ENCODE results near the gene PSMD12. TPM values are rescaled to one million over a fixed set of nuclear protein-coding genes. Genes with fewer than 3 reads are reported as not detected.

Gene PSMD12
- total RNA-seq, 2 experiments from 2014 or later = 15.0 to 62.8 TPM

GRCh38 chr17:67403483-67403882 lies 37.1 kb upstream of the PSMD12 start:
- H3K4me2 ChIP-seq (ENCODE audit: low read length) = peak overlapping the region; percentile 60
- POLR2A ChIA-PET = no interaction called here
- H3K9me3 ChIP-seq (ENCODE audit: low read length) = no peaks in the 10 kb centered on the region
- no peak overlapping the region for H3K27ac ChIP-seq (ENCODE audit: low read depth, low read length, poor library complexity, severe bottlenecking)
- no peaks in the 10 kb centered on the region for H4K20me1 ChIP-seq (ENCODE audit: insufficient read depth, low read length)
- H3K79me2 ChIP-seq (ENCODE audit: insufficient read depth, low read depth, low read length) = no peaks in the 10 kb centered on the region
- BruUV-seq (replicated peaks) = no TSS peak
- no peak for DNase-seq (ENCODE audit: low spot score)
- intact Hi-C loops (cut with micrococcal nuclease; ENCODE audit: unreplicated experiment) = no loop called here
- peaks cover 36% of the 10 kb centered on the region for H3K4me1 ChIP-seq (ENCODE audit: insufficient read depth, low read length, poor library complexity, severe bottlenecking)
- peak overlapping the region; percentile 1; the same call in 1 of the 2 replicates for H2AFZ ChIP-seq (ENCODE audit: low read length)
- no peaks in the 10 kb centered on the region for H3K36me3 ChIP-seq (ENCODE audit: insufficient read depth, low read length)
- TF ChIP-seq CTCF (conservative IDR thresholded peaks at IDR 0.05; ENCODE audit: low read length) = no peak
- TF ChIP-seq EZH2phosphoT487 (IDR thresholded peaks at IDR 0.05; ENCODE audit: borderline replicate concordance, low read depth, low read length) = no peak
- no peaks in the 10 kb centered on the region for H3K9me2 ChIP-seq (ENCODE audit: insufficient read depth, low read length)
- no peak overlapping the region for H3K4me3 ChIP-seq (ENCODE audit: low read depth, low read length, poor library complexity, severe bottlenecking)
- CTCF ChIA-PET (ENCODE audit: unreplicated experiment) = no interaction called here

- TF ChIP-seq CTCF (conservative IDR thresholded peaks at IDR 0.05; ENCODE audit: low read length) (no peak), EZH2phosphoT487 (IDR thresholded peaks at IDR 0.05; ENCODE audit: borderline replicate concordance, low read depth, low read length) (no peak)
- no peak for DNase-seq (ENCODE audit: low spot score)
- peaks cover 36% of the 10 kb centered on the region for H3K4me1 ChIP-seq (ENCODE audit: insufficient read depth, low read length, poor library complexity, severe bottlenecking)
- intact Hi-C loops (cut with micrococcal nuclease; ENCODE audit: unreplicated experiment) = no loop called here
- no peaks in the 10 kb centered on the region for H3K9me3 ChIP-seq (ENCODE audit: low read length)
- ChIA-PET CTCF (ENCODE audit: unreplicated experiment) (no interaction called here), POLR2A (no interaction called here)
- no peaks in the 10 kb centered on the region for H3K79me2 ChIP-seq (ENCODE audit: insufficient read depth, low read depth, low read length)
- peak overlapping the region; percentile 63; the same call in 1 of the 2 replicates for H2AFZ ChIP-seq (ENCODE audit: low read length)
- H3K9me2 ChIP-seq (ENCODE audit: insufficient read depth, low read length) = no peaks in the 10 kb centered on the region
- no peaks in the 10 kb centered on the region for H4K20me1 ChIP-seq (ENCODE audit: insufficient read depth, low read length)
- no peak overlapping the region for H3K4me3 ChIP-seq (ENCODE audit: low read depth, low read length, poor library complexity, severe bottlenecking)
- no peak overlapping the region for H3K27ac ChIP-seq (ENCODE audit: low read depth, low read length, poor library complexity, severe bottlenecking)
- peak overlapping the region; percentile 60 for H3K4me2 ChIP-seq (ENCODE audit: low read length)
- no peaks in the 10 kb centered on the region for H3K36me3 ChIP-seq (ENCODE audit: insufficient read depth, low read length)
- BruUV-seq (replicated peaks) = no TSS peak
Observed at GRCh38 chr17:67403065-67403464, 36.7 kb upstream of the PSMD12 start.

- intact Hi-C loops (cut with micrococcal nuclease; ENCODE audit: unreplicated experiment) = no loop called here
- Histone ChIP-seq H4K20me1 (ENCODE audit: insufficient read depth, low read length) (no peaks in the 10 kb centered on the region), H3K9me2 (ENCODE audit: insufficient read depth, low read length) (no peaks in the 10 kb centered on the region), H3K9me3 (ENCODE audit: low read length) (no peaks in the 10 kb centered on the region), H3K4me2 (ENCODE audit: low read length) (peak overlapping the region; percentile 60), H2AFZ (ENCODE audit: low read length) (peak overlapping the region; percentile 63), H3K4me3 (ENCODE audit: low read depth, low read length, poor library complexity, severe bottlenecking) (no peak overlapping the region), H3K27ac (ENCODE audit: low read depth, low read length, poor library complexity, severe bottlenecking) (no peak overlapping the region), H3K4me1 (ENCODE audit: insufficient read depth, low read length, poor library complexity, severe bottlenecking) (peaks cover 36% of the 10 kb centered on the region), H3K36me3 (ENCODE audit: insufficient read depth, low read length) (no peaks in the 10 kb centered on the region), H3K79me2 (ENCODE audit: insufficient read depth, low read depth, low read length) (no peaks in the 10 kb centered on the region)
- no TSS peak for BruUV-seq (replicated peaks)
- CTCF ChIA-PET (ENCODE audit: unreplicated experiment) = no interaction called here
- POLR2A ChIA-PET = no interaction called here
- TF ChIP-seq CTCF (conservative IDR thresholded peaks at IDR 0.05; ENCODE audit: low read length) = no peak
- TF ChIP-seq EZH2phosphoT487 (IDR thresholded peaks at IDR 0.05; ENCODE audit: borderline replicate concordance, low read depth, low read length) = no peak
- peak; percentile 11 for DNase-seq (ENCODE audit: low spot score)
Observed at GRCh38 chr17:67401598-67402504, 35.5 kb upstream of the PSMD12 start.
